Stimulated activated naive CD8-positive, alpha-beta T cell treated with anti-CD3 and anti-CD28 coated beads, Interleukin-15, amount 100 ng/mL, for 72 hours (primary cell): Measurements from ENCODE around the gene SLC6A12.
A peak's percentile ranks its signal among the peaks of the same experiment; 100 is the strongest.

Source experiments
- ATAC-seq: fragments of 150-1000 bp; cut with Tn5 transposase; 2 replicates; pipeline ENCODE4 v1.10.0; 2021; ENCODE audit warnings: mild to moderate bottlenecking, moderate library complexity
- DNase-seq, 2 donors: peaks; one replicate each; pipeline ENCODE4 v3.0.0; 2021 to 2022
- H3K27ac Mint-ChIP-seq, 2 donors: one replicate each; pipeline ENCODE4 v1.8.0; 2022; ENCODE audit warnings: mild to moderate bottlenecking in 2 of 2, mixed read lengths in 2 of 2, moderate library complexity in 2 of 2
- H3K27me3 Mint-ChIP-seq: one replicate; pipeline ENCODE4 v1.8.0; 2022; ENCODE audit warnings: mixed read lengths
- H3K4me1 Mint-ChIP-seq: one replicate; pipeline ENCODE4 v1.8.0; 2022; ENCODE audit warnings: mild to moderate bottlenecking, mixed read lengths
- H3K4me3 Mint-ChIP-seq, 2 donors: one replicate each; pipeline ENCODE4 v1.8.0; 2022; ENCODE audit warnings: mild to moderate bottlenecking in 2 of 2, mixed read lengths in 2 of 2, moderate library complexity in 1 of 2
- H3K9me3 Mint-ChIP-seq, 2 donors: one replicate each; pipeline ENCODE4 v1.8.0; 2022; ENCODE audit warnings: mixed read lengths in 2 of 2

The SLC6A12 gene

GRCh38 chr12:214003-214741, at the start of gene SLC6A12:
Gene SLC6A12 (minus strand): TSS chr12:214157. CDS start chr12:209986, 4,171 bp downstream.
- no peak for DNase-seq
- H3K27ac Mint-ChIP-seq: peak within 1 kb of the TSS; percentile 23 to 75
- H3K9me3 Mint-ChIP-seq: no peaks in the 10 kb centered on the region
- ATAC-seq: peak; percentile 27
- H3K27me3 Mint-ChIP-seq: peaks cover 57% of the 10 kb centered on the region
- no peak within 1 kb of the TSS for H3K4me3 Mint-ChIP-seq
- H3K4me1 Mint-ChIP-seq: peaks cover 21% of the 10 kb centered on the region

DNA sequence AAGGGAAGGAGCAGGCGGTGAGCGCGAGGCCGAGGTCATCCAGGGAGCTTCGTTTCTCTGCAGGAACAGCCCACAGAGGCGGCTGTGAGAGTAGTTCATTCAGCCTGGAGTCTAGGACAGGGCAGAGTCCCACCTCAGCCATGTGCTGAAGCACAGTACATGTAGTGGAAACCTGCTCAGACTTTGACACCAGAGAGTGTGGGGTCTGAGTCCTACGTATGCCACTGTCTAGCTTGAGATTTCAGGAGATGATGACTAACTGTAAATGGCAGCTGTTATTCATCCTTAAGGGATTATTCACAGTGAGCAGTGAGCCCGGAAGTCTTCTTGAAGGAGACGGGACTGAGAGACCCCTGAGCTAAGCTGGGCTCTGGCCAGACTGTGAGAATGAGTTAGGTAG, 49.6 kb upstream of the SLC6A12 start:
- DNase-seq: no peak
- Mint-ChIP-seq H3K27me3 (peaks cover 2% of the 10 kb centered on the region), H3K4me3 (no peak overlapping the region)

GRCh38 chr12:262817-263216, 48.9 kb upstream of the SLC6A12 start, which contains the start of gene SLC6A13:
Gene SLC6A13 (minus strand): TSS chr12:262836. CDS start chr12:260052, 2,784 bp downstream.
- Mint-ChIP-seq H3K27ac (peak within 1 kb of the TSS in 1 of 2 donors; percentile 68), H3K4me1 (peaks cover 17% of the 10 kb centered on the region), H3K9me3 (no peaks in the 10 kb centered on the region), H3K27me3 (peaks cover 9% of the 10 kb centered on the region), H3K4me3 (no peak within 1 kb of the TSS)
- DNase-seq: no peak
- no peak for ATAC-seq

More for the DNA sequence above, 49.6 kb upstream of the SLC6A12 start:
- no peaks in the 10 kb centered on the region for H3K9me3 Mint-ChIP-seq
- no peak for ATAC-seq
- no peak overlapping the region for H3K27ac Mint-ChIP-seq
- H3K4me1 Mint-ChIP-seq: peaks cover 17% of the 10 kb centered on the region

GRCh38 chr12:262113-262512, 48.2 kb upstream of the SLC6A12 start:
- DNase-seq (no peak), ATAC-seq (no peak)
- Mint-ChIP-seq H3K4me3 (no peak overlapping the region), H3K27me3 (peaks cover 16% of the 10 kb centered on the region), H3K27ac (no peak overlapping the region), H3K4me1 (peaks cover 17% of the 10 kb centered on the region), H3K9me3 (no peaks in the 10 kb centered on the region)

DNA sequence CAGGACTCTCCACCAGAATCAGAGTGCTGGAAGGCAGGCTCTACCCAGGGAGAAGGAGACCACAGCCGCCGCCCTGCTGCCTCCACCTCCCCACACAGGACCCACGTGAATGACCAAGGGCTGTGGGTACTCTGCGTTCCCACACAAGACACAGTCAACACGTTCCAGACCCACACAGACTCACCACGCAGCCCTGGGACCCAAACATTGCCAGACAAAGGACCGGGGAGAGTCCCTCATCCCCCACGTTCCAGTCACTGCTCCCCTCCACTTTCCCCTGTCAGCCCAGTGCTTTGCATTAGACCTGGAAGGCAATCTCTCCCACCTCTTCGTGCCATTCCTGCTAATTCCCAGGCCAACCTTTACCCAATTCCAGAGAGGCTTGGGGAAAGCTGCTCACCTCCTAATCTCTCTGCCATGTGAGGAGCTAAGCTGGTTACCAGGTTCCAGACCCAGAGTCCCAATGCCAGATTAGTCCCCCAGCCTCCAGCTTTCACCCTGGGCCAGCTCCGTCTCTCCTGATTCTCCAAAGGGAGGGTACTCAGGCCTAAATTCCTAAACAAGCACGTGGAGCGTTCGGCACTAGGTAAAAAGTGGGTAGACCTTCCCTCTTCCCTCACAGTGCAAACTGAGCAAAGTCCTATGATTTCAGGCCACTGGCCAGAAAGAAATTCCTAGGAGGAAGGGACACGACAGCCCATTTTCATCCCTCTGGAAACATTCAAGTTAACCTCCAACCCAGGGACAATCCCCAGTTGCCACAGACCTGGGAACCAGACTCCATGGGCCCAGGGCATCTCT, 43.8 kb upstream of the SLC6A12 start:
- Mint-ChIP-seq H3K4me3 (no peak overlapping the region), H3K4me1 (no peaks in the 10 kb centered on the region), H3K9me3 (no peaks in the 10 kb centered on the region), H3K27me3 (peaks cover 38% of the 10 kb centered on the region), H3K27ac (no peak overlapping the region)
- no peak for DNase-seq
- ATAC-seq: no peak

DNA sequence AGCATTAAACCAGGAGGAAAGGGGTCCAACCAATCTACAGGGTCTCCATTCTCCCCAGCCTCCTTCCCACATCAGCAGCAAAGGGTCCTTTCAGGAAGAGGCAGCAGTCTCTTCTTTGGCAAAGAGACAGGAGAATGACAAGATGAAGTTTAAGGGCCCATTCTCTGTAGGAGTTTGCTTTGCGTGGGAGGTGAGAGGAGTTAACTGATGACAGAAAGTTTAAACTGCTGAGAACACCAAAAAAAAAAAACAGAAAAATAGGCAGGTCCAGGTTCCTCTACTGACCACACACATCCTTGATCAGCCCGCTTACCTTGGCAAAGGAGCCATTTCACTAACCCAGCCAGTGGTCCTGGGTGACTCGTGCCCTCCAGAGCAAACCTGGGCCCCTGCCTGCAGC, 43.0 kb upstream of the SLC6A12 start:
- Mint-ChIP-seq H3K4me1 (no peaks in the 10 kb centered on the region), H3K27ac (peak overlapping the region in 1 of 2 donors; percentile 5), H3K27me3 (peaks cover 38% of the 10 kb centered on the region), H3K4me3 (no peak overlapping the region), H3K9me3 (no peaks in the 10 kb centered on the region)
- ATAC-seq (no peak), DNase-seq (no peak)

GRCh38 chr12:256225-256624, 42.3 kb upstream of the SLC6A12 start:
- H3K4me1 Mint-ChIP-seq: no peaks in the 10 kb centered on the region
- DNase-seq (no peak), ATAC-seq (no peak)
- H3K27ac Mint-ChIP-seq: no peak overlapping the region
- no peaks in the 10 kb centered on the region for H3K9me3 Mint-ChIP-seq
- H3K4me3 Mint-ChIP-seq: no peak overlapping the region
- peaks cover 38% of the 10 kb centered on the region for H3K27me3 Mint-ChIP-seq

DNA sequence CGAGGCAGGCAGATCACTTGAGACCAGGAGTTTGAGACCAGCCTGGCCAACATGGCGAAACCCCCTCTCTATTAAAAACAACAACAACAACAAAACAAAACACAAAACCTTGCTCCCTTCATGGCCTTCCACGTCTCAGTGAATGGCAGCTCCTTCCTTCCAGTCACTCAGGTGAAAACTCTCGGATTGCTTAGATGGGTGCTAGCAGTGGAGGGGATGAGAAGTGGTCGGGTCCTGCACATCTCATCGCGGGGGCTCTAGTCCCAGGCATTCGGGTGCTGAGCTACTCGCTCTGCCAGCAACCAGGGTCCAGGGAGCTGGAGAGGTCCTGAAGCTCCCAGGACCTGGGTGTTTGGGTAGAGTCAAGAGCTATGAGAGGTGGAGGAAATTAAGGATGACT, 41.0 kb upstream of the SLC6A12 start:
- H3K27ac Mint-ChIP-seq: no peak overlapping the region
- H3K4me1 Mint-ChIP-seq: no peaks in the 10 kb centered on the region
- no peaks in the 10 kb centered on the region for H3K9me3 Mint-ChIP-seq
- peaks cover 38% of the 10 kb centered on the region for H3K27me3 Mint-ChIP-seq
- DNase-seq (no peak), ATAC-seq (no peak)
- H3K4me3 Mint-ChIP-seq: no peak overlapping the region

DNA sequence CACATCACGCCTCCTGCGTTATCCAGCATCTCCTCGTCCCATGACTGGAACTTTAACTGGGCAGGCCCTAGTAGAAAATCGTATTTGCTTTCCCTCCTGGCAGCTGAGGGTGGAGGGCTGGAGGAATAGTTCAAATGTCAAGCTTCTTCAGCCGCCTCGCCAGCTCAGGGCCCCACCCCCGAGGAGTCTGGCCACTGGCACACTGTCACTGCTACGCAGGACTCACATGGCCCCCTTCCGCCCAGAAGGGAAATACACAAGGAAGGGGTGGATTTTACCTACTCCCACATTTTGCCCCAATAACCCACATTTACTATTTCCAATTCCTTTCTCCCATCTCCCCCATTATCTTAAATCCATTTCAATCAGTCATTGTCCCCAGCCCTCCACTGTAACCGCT, 40.1 kb upstream of the SLC6A12 start:
- H3K4me3 Mint-ChIP-seq: no peak overlapping the region
- DNase-seq: no peak
- peaks cover 38% of the 10 kb centered on the region for H3K27me3 Mint-ChIP-seq
- H3K9me3 Mint-ChIP-seq: no peaks in the 10 kb centered on the region
- H3K27ac Mint-ChIP-seq: no peak overlapping the region
- H3K4me1 Mint-ChIP-seq: no peaks in the 10 kb centered on the region
- no peak for ATAC-seq

- Mint-ChIP-seq H3K27me3 (peaks cover 34% of the 10 kb centered on the region), H3K27ac (no peak overlapping the region), H3K9me3 (peaks cover 0 to under 1% of the 10 kb centered on the region in 2 donors), H3K4me1 (no peaks in the 10 kb centered on the region), H3K4me3 (no peak overlapping the region)
- DNase-seq: no peak
- ATAC-seq: no peak
Measured at GRCh38 chr12:253116-253831, 39.3 kb upstream of the SLC6A12 start.

- Mint-ChIP-seq H3K4me3 (no peak overlapping the region), H3K4me1 (no peaks in the 10 kb centered on the region), H3K9me3 (peaks cover 6 to 7% of the 10 kb centered on the region in 2 donors), H3K27me3 (peaks cover 27% of the 10 kb centered on the region), H3K27ac (no peak overlapping the region)
- no peak for ATAC-seq
- DNase-seq: no peak
Measured at GRCh38 chr12:252636-253035, 38.7 kb upstream of the SLC6A12 start.

- no peak for ATAC-seq
- H3K4me3 Mint-ChIP-seq: no peak overlapping the region
Measured at GRCh38 chr12:247271-247670, 33.3 kb upstream of the SLC6A12 start.

DNA sequence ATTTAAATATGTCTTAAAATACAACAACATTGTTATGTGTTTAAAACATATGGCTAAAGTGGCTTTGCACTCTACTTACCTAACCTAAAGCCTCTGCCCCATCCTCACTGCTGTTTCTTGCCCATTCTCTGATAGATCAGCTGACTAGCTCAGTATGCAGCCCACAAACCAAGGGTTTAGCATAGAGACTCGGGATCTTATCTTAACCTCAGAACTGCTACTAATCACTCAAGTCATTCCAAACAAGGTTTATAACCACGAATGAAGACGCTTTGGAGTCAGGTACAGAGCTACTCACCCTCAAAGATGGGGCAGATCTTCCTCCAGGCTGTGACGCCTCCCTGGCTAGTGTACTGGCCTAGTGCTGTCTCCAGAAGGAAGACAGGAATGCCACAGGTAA, 29.4 kb upstream of the SLC6A12 start:
- Mint-ChIP-seq H3K4me1 (no peaks in the 10 kb centered on the region), H3K9me3 (peaks cover 13 to 22% of the 10 kb centered on the region in 2 donors)
- DNase-seq: no peak

More at GRCh38 chr12:247271-247670, 33.3 kb upstream of the SLC6A12 start:
- Mint-ChIP-seq H3K27me3 (peaks cover 12% of the 10 kb centered on the region), H3K4me1 (no peaks in the 10 kb centered on the region), H3K27ac (no peak overlapping the region), H3K9me3 (peaks cover 13 to 22% of the 10 kb centered on the region in 2 donors)
- DNase-seq: no peak

DNA sequence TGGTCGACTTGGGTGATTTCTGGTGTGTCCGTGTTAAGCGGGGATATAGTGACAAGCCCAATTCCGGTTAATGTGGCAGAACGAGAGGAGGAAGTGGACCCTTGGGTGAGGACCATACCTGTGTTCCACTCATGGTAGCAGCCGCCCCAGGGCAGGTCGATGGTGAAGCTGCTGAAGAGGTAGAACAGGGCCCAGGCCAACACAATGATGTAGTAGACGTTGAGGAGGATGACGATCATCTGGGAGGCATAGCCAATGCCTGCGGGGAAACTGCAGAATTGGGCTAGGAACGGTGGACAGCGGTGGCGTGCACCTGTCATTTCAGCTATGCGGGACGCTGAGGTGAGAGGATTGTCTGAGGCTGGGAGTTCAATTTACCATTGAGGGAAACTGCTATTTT, 28.5 kb upstream of the SLC6A12 start:
- Mint-ChIP-seq H3K27ac (no peak overlapping the region), H3K4me3 (no peak overlapping the region), H3K9me3 (peaks cover 8 to 14% of the 10 kb centered on the region in 2 donors), H3K4me1 (no peaks in the 10 kb centered on the region), H3K27me3 (peaks cover 15% of the 10 kb centered on the region)
- DNase-seq: no peak
- ATAC-seq: no peak

More for the DNA sequence above, 29.4 kb upstream of the SLC6A12 start:
- Mint-ChIP-seq H3K27ac (no peak overlapping the region), H3K4me3 (no peak overlapping the region), H3K27me3 (peaks cover 15% of the 10 kb centered on the region)
- ATAC-seq: no peak

DNA sequence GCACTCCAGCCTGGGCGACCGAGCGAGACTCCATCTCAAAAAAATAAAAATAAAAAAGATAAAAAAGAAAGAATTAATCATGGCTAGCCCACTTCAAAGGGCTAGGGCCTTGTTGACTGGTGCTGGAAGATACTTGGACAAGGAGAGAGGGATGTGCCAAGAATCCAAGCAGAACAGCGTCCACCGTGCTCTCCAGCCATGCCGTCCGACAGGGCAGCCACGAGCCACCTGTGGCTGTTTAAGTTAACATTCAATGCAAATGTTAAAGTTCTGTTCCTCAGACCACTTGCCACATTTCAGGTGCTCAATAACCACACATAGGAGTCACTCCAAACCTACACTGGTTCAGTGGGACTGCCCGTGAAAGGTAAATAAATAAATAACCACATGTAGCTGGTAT, 27.3 kb upstream of the SLC6A12 start:
- H3K27me3 Mint-ChIP-seq: peaks cover 15% of the 10 kb centered on the region
- H3K4me1 Mint-ChIP-seq: no peaks in the 10 kb centered on the region
- no peak overlapping the region for H3K4me3 Mint-ChIP-seq
- no peak for ATAC-seq
- H3K9me3 Mint-ChIP-seq: peaks cover 3 to 7% of the 10 kb centered on the region in 2 donors
- no peak overlapping the region for H3K27ac Mint-ChIP-seq
- no peak for DNase-seq
